K562 (cell line): ENCODE data around the gene TNFSF9.
"Not testable (repeated sequence)": the region's sequence is repeated elsewhere in the genome, so short reads cannot be mapped to it uniquely, and the experiment has no call there.

Experiments
- CBX3 ChIP-seq, 2 experiments: IDR thresholded peaks; 1 replicate in 1 of 2; 2 replicates in 1 of 2; pipeline ENCODE4 v1.6.1; 2012; ENCODE audit warnings: inconsistent platforms in 2 of 2, low read length in 2 of 2, borderline replicate concordance in 1 of 2, control low read depth in 1 of 2
- CSDE1 ChIP-seq, 2 experiments: fragments of 450-650 bp; IDR thresholded peaks; 2 replicates each; pipeline ENCODE4 v1.6.1; 2016; ENCODE audit warnings: mild to moderate bottlenecking in 1 of 2
- CTCF ChIP-seq, 3 experiments: IDR thresholded peaks in 2 of 3; conservative IDR thresholded peaks in 1 of 3; 2 replicates each; pipeline ENCODE4 v1.5.1; 2011 to 2012; ENCODE audit warnings: low read length in 3 of 3, mild to moderate bottlenecking in 3 of 3, control low read depth in 2 of 3, improper control_type of control experiment in 1 of 3, inconsistent platforms in 1 of 3, low read depth in 1 of 3, mixed read lengths in 1 of 3, moderate library complexity in 1 of 3; ENCODE audit not compliant: insufficient read depth in 2 of 3
- EP300 ChIP-seq: IDR thresholded peaks from 2 replicates; pipeline ENCODE4 v1.6.1; 2012; ENCODE audit warnings: low read length, improper control_type of control experiment
- FOXA3 ChIP-seq, 2 experiments: fragments of 450-650 bp in 1 of 2; sonication (generic) in 1 of 2; formaldehyde crosslinking; IDR thresholded peaks in 1 of 2; conservative IDR thresholded peaks in 1 of 2; 2 replicates each; pipeline versions ENCODE4 v1.4.0 to v1.8.0; 2020 to 2022; ENCODE audit warnings: mild to moderate bottlenecking in 2 of 2, missing genetic modification reagents in 1 of 2
- FOXK2 ChIP-seq, 2 experiments: fragments of 450-650 bp; IDR thresholded peaks in 1 of 2; conservative IDR thresholded peaks in 1 of 2; 2 replicates each; pipeline ENCODE4 v1.6.1; 2016; ENCODE audit warnings: low read depth in 2 of 2, mild to moderate bottlenecking in 1 of 2
- MCM3 ChIP-seq: fragments of 450-650 bp; IDR thresholded peaks from 2 replicates; pipeline ENCODE4 v1.6.1; 2016
- NR2C2 ChIP-seq, 2 experiments: fragments of 200-800 bp in 1 of 2; sonication (Bioruptor generic) in 1 of 2; sonication (generic) in 1 of 2; formaldehyde crosslinking in 1 of 2; IDR thresholded peaks; 2 replicates each; pipeline versions ENCODE4 v1.6.1 to v1.8.0; 2016 to 2022; ENCODE audit warnings: mild to moderate bottlenecking in 1 of 2, missing compliant biosample characterization in 1 of 2, missing genetic modification characterization in 1 of 2, missing genetic modification reagents in 1 of 2
- POLR2A ChIP-seq: fragments of 450-650 bp; conservative IDR thresholded peaks from 2 replicates; pipeline ENCODE4 v1.6.1; 2016
- SP2 ChIP-seq: IDR thresholded peaks from 2 replicates; pipeline ENCODE4 v1.6.1; 2011; ENCODE audit warnings: mild to moderate bottlenecking, low read depth, low read length, moderate library complexity; ENCODE audit not compliant: poor library complexity, severe bottlenecking; ENCODE audit errors: extremely low read depth
- SREBF1 ChIP-seq: fragments of 150-350 bp; IDR thresholded peaks from 2 replicates; pipeline ENCODE4 v1.6.1; 2014; ENCODE audit warnings: antibody characterized with exemption, low read depth, low read length, borderline replicate concordance
- YY1 ChIP-seq, 3 experiments: IDR thresholded peaks; 2 replicates each; pipeline ENCODE4 v1.6.1; 2011; ENCODE audit warnings: low read length in 2 of 3, mild to moderate bottlenecking in 2 of 3, moderate library complexity in 2 of 3, borderline replicate concordance in 1 of 3, control low read depth in 1 of 3, low read depth in 1 of 3; ENCODE audit not compliant: insufficient read depth in 3 of 3, insufficient replicate concordance in 2 of 3, control insufficient read depth in 1 of 3, insufficient read length in 1 of 3; ENCODE audit errors: extremely low read depth in 1 of 3
- ZKSCAN3 ChIP-seq: fragments of 250-450 bp; sonication (Bioruptor Pico); IDR thresholded peaks from 2 replicates; pipeline ENCODE4 v1.4.0; 2020
- TF ChIP-seq, protein P1 (sequence below): fragments of 450-650 bp; IDR thresholded peaks from 2 replicates; pipeline ENCODE4 v1.6.1; 2016

- not testable (repeated sequence) for TF ChIP-seq CSDE1 (IDR thresholded peaks at IDR 0.05); CTCF (IDR thresholded peaks at IDR 0.05 in 2 of 3, conservative IDR thresholded peaks at IDR 0.05 in 1 of 3; ENCODE audit: insufficient read depth in 2 of 3, low read depth in 1 of 3, low read length in 3 of 3); EP300; SP2; NR2C2 (CRISPR knock-in tag; IDR thresholded peaks at IDR 0.05); NR2C2 (tag; IDR thresholded peaks at IDR 0.05); MCM3; FOXK2 (conservative IDR thresholded peaks at IDR 0.05 in 1 of 2, IDR thresholded peaks at IDR 0.05 in 1 of 2; ENCODE audit: low read depth in 2 of 2); FOXA3 (CRISPR knock-in tag; conservative IDR thresholded peaks at IDR 0.05 in 1 of 2, IDR thresholded peaks at IDR 0.05 in 1 of 2); SREBF1; ZKSCAN3 (CRISPR knock-in tag); POLR2A; YY1 (IDR thresholded peaks at IDR 0.05; ENCODE audit: borderline replicate concordance in 1 of 3, control insufficient read depth in 1 of 3, extremely low read depth in 1 of 3, insufficient read depth in 3 of 3, insufficient read length in 1 of 3, insufficient replicate concordance in 2 of 3, low read depth in 1 of 3, low read length in 2 of 3); CBX3 (IDR thresholded peaks at IDR 0.05; ENCODE audit: borderline replicate concordance in 1 of 2, low read length in 2 of 2)
- TF ChIP-seq, protein P1, sequence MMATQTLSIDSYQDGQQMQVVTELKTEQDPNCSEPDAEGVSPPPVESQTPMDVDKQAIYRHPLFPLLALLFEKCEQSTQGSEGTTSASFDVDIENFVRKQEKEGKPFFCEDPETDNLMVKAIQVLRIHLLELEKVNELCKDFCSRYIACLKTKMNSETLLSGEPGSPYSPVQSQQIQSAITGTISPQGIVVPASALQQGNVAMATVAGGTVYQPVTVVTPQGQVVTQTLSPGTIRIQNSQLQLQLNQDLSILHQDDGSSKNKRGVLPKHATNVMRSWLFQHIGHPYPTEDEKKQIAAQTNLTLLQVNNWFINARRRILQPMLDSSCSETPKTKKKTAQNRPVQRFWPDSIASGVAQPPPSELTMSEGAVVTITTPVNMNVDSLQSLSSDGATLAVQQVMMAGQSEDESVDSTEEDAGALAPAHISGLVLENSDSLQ, result not testable (repeated sequence)
These were observed 52.0 kb downstream of the TNFSF9 start for GRCh38 chr19:6582515-6583484.
